ENCODE results near the gene NCK2.

The NCK2 gene

GRCh38 chr2:105790461-105791149 is 45.9 kb downstream of the NCK2 start:
- no peak for DNase-seq (ENCODE audit: low read depth, low spot score)

- no peak for DNase-seq (ENCODE audit: low read depth, low spot score)
These were observed 46.5 kb downstream of the NCK2 start for GRCh38 chr2:105791229-105791628.

GRCh38 chr2:105792561-105792960 is 47.8 kb downstream of the NCK2 start:
- DNase-seq (ENCODE audit: low read depth, low spot score) = no peak

- no peak for DNase-seq (ENCODE audit: low read depth, low spot score)
These were observed 48.7 kb downstream of the NCK2 start for GRCh38 chr2:105793196-105793975.

- no peak for DNase-seq (ENCODE audit: low read depth, low spot score)
These were observed 50.3 kb downstream of the NCK2 start for GRCh38 chr2:105794926-105795574.

- DNase-seq (ENCODE audit: low read depth, low spot score) = no peak
These were observed 50.8 kb downstream of the NCK2 start for GRCh38 chr2:105795575-105795934.

GRCh38 chr2:105796131-105796638 is 51.5 kb downstream of the NCK2 start:
- no peak for DNase-seq (ENCODE audit: low read depth, low spot score)

- no peak for DNase-seq (ENCODE audit: low read depth, low spot score)
These were observed 52.1 kb downstream of the NCK2 start for GRCh38 chr2:105796791-105797190.

- no peak for DNase-seq (ENCODE audit: low read depth, low spot score)
These were observed 52.6 kb downstream of the NCK2 start for GRCh38 chr2:105797298-105797819.

GRCh38 chr2:105798595-105798994 is 53.9 kb downstream of the NCK2 start:
- no peak for DNase-seq (ENCODE audit: low read depth, low spot score)

GRCh38 chr2:105800036-105800713 is 55.5 kb downstream of the NCK2 start:
- no peak for DNase-seq (ENCODE audit: low read depth, low spot score)

GRCh38 chr2:105800953-105801635 is 56.4 kb downstream of the NCK2 start:
- DNase-seq (ENCODE audit: low read depth, low spot score) = no peak

- DNase-seq (ENCODE audit: low read depth, low spot score) = no peak
These were observed 57.2 kb downstream of the NCK2 start for GRCh38 chr2:105801961-105802360.

GRCh38 chr2:105802587-105802986 is 57.9 kb downstream of the NCK2 start:
- no peak for DNase-seq (ENCODE audit: low read depth, low spot score)

- no peak for DNase-seq (ENCODE audit: low read depth, low spot score)
These were observed 58.6 kb downstream of the NCK2 start for GRCh38 chr2:105803337-105803736.

- no peak for DNase-seq (ENCODE audit: low read depth, low spot score)
These were observed 59.1 kb downstream of the NCK2 start for GRCh38 chr2:105803773-105804172.

- DNase-seq (ENCODE audit: low read depth, low spot score) = peak; percentile 18
These were observed 59.6 kb downstream of the NCK2 start for GRCh38 chr2:105804266-105804665.

GRCh38 chr2:105806996-105807395 is 62.3 kb downstream of the NCK2 start:
- no peak for DNase-seq (ENCODE audit: low read depth, low spot score)

GRCh38 chr2:105808423-105809096 is 63.8 kb downstream of the NCK2 start:
- no peak for DNase-seq (ENCODE audit: low read depth, low spot score)

GRCh38 chr2:105809097-105809473 is 64.4 kb downstream of the NCK2 start:
- no peak for DNase-seq (ENCODE audit: low read depth, low spot score)

GRCh38 chr2:105809723-105810122 is 65.0 kb downstream of the NCK2 start:
- no peak for DNase-seq (ENCODE audit: low read depth, low spot score)

Data from smooth muscle cell of the brain vasculature (primary cell).